ENCODE data around the gene DNER.

- TF ChIP-seq POLR2A (IDR thresholded peaks at IDR 0.05): no peak
- no peak for TF ChIP-seq CTCF (IDR thresholded peaks at IDR 0.05 in 4 of 5, conservative IDR thresholded peaks at IDR 0.05 in 1 of 5)
These were observed 243.6 kb downstream of the DNER start for GRCh38 chr2:229470781-229471180.

Measured in gastrocnemius medialis (tissue), 4 donors.